ENCODE measurements around the gene SLC2A5.

The SLC2A5 gene

DNA sequence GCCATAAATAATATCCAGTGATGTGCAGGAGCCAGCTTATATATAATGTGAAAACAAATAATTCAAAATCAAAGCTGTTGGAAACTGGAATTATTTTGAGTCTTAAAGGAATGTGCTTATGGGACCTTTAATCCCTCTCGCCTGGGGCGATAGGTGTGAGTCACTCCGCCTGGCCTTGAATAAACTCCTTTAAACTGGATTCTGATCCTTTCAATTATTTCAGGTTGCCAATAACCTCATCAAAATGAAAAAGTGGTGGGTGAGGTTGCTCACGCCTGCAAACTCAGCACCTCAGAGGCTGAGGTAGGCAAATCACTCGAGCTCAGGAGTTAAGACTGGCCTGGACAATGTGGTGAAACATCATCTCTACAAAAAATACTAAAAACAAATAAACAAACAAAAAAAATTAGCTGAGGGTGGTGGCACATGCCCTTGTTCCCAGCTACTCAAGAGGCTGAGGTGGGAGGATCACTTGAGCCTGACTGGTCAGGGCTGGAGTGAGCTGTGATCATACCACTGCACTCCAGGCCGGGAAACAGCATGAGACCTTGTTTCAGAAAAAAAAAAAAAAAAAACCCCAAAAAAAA lies 11.4 kb upstream of the SLC2A5 start:
- TF ChIP-seq, protein P1, sequence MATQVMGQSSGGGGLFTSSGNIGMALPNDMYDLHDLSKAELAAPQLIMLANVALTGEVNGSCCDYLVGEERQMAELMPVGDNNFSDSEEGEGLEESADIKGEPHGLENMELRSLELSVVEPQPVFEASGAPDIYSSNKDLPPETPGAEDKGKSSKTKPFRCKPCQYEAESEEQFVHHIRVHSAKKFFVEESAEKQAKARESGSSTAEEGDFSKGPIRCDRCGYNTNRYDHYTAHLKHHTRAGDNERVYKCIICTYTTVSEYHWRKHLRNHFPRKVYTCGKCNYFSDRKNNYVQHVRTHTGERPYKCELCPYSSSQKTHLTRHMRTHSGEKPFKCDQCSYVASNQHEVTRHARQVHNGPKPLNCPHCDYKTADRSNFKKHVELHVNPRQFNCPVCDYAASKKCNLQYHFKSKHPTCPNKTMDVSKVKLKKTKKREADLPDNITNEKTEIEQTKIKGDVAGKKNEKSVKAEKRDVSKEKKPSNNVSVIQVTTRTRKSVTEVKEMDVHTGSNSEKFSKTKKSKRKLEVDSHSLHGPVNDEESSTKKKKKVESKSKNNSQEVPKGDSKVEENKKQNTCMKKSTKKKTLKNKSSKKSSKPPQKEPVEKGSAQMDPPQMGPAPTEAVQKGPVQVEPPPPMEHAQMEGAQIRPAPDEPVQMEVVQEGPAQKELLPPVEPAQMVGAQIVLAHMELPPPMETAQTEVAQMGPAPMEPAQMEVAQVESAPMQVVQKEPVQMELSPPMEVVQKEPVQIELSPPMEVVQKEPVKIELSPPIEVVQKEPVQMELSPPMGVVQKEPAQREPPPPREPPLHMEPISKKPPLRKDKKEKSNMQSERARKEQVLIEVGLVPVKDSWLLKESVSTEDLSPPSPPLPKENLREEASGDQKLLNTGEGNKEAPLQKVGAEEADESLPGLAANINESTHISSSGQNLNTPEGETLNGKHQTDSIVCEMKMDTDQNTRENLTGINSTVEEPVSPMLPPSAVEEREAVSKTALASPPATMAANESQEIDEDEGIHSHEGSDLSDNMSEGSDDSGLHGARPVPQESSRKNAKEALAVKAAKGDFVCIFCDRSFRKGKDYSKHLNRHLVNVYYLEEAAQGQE (IDR thresholded peaks at IDR 0.05; ENCODE audit: insufficient read depth in 1 of 2, low read depth in 2 of 2, low read length in 2 of 2), result no peak

DNA sequence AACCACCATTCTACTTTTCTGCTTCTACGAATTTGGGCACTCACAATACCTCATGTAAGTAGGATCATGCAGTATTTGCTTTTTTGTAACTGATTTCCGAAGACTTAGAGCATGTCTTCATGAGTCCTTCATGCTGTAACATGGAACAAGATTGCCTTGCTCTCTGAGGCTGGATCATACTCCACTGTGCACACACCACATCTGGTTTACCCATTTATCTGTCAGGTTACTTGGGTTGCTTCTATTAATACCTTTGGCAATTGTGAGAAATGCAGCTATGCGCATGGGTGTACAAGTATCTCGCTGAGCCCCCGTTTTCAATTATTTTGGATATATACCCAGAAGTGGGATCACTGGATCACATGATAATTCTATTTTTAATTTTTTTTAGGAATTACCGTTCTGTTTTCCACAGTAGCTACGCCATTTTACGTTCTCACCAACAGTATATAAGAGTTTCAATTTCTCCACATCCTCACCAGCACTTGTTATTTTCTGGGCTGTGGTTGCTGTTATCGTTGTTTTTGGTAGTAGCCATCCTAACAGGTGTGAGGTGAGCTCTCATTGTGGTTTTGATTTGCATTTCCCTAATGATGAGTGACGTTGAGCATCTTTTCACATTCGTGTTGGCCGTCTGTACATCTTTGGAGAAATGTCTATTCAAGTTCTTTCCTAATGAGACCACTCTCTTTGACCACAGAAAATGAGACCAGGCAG lies 10.7 kb upstream of the SLC2A5 start:
- TF ChIP-seq TAF1 (IDR thresholded peaks at IDR 0.05; ENCODE audit: borderline replicate concordance, insufficient read depth, low read length) (no peak), FOXP2 (optimal IDR thresholded peaks at IDR 0.05; ENCODE audit: borderline replicate concordance, extremely low read depth, extremely low read length, insufficient read depth) (no peak), POLR2AphosphoS5 (IDR thresholded peaks at IDR 0.05; ENCODE audit: low read depth, low read length) (no peak), SIN3A (IDR thresholded peaks at IDR 0.05; ENCODE audit: borderline replicate concordance, insufficient read depth, low read length) (no peak)
- TF ChIP-seq, protein P1 (IDR thresholded peaks at IDR 0.05; ENCODE audit: insufficient read depth in 1 of 2, low read depth in 2 of 2, low read length in 2 of 2), result no peak

DNA sequence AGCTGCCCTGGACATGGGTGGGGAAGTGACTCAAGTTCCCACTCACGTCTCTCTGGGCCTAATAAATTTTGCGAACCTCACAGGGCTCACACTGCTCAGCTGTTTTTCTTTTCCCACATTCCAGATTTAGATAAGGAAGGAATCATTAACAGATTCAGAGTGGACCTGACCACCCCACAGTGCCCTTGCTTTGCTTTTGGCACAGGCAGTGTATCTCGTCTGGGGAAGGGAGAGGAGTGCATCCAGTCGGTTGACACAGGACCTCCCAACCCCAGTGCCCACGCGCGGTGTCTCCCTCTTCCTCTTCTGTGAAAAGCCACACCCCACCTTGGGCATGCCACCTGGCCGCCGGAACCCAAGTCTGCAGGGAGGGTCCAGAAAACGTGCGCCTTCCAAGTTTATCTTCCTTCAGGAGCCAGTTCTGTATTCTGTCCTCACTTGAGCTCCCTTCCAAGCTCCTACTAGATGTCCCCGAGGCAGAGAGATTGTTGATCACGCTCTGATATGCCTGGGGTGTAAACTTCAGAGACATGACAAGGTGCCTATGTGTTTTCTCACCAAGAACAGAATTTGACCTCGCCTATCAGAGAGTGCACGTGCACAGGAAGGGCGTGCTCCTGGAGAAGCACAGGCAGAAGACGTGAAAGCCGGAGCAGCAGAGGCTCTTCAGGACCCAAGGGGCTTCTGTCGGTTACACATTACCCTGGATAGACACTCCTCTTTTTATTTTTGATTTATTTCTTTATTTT lies 9.5 kb upstream of the SLC2A5 start:
- TF ChIP-seq, protein P1 (IDR thresholded peaks at IDR 0.05; ENCODE audit: insufficient read depth in 1 of 2, low read depth in 2 of 2, low read length in 2 of 2), result no peak
- no peak for TF ChIP-seq TAF1 (IDR thresholded peaks at IDR 0.05; ENCODE audit: borderline replicate concordance, insufficient read depth, low read length)
- TF ChIP-seq FOXP2 (optimal IDR thresholded peaks at IDR 0.05; ENCODE audit: borderline replicate concordance, extremely low read depth, extremely low read length, insufficient read depth), result no peak
- TF ChIP-seq SIN3A (IDR thresholded peaks at IDR 0.05; ENCODE audit: borderline replicate concordance, insufficient read depth, low read length), result no peak
- TF ChIP-seq POLR2AphosphoS5 (IDR thresholded peaks at IDR 0.05; ENCODE audit: low read depth, low read length), result no peak

DNA sequence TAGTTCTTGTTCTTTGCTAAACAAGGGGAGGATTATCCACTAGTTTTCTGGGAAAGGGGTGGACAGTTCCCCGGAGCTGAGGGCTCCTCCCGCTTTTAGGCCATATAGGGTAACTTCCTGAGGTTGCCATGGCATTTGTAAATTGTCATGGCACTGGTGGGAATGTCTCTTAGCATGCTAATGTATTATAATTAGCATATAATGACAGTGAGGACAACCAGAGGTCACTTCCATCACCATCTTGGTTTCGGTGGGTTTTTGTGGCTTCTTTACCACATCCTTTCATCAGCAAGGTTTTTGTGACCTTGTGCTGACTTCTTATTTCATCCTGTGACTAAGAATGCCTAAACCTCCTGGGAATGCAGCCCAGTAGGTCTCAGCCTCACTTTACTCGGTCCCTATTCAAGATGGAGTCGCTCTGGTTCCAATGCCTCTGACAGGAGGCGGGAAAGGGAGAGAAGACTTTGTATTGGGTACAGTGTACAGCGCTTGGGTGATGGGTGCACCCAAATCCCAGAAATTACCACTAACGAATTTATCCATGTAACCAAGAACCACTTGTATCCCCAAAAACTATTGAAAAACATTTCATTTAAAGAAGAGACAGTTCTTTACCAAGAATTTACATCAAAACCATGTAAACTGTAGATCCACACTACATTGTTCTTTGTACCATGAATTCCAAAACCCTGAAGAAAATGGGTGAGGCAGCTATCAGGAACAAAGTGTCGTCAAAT lies 8.7 kb upstream of the SLC2A5 start:
- no peak for TF ChIP-seq TAF1 (IDR thresholded peaks at IDR 0.05; ENCODE audit: borderline replicate concordance, insufficient read depth, low read length)

DNA sequence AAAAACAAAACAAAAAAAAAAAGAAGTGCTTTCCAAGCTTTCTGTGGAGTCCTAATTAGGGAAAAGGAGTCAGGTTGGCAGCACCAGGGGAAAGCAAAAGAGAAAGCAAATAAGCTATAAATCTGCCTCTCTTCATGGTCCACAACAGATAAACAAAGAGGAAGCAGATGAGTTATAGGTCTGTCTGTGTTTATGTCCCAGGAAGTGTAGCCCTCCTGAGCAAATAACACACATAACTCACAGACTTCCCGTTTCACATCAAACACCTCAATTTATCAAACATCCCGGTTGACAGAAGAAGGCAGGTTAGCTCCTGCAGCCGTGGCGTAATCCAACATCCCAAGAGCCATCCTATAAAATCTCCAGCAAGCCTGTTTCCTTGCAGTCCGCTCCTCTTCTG lies 5.6 kb upstream of the SLC2A5 start:
- TF ChIP-seq TAF1 (IDR thresholded peaks at IDR 0.05; ENCODE audit: borderline replicate concordance, insufficient read depth, low read length) (no peak), SIN3A (IDR thresholded peaks at IDR 0.05; ENCODE audit: borderline replicate concordance, insufficient read depth, low read length) (no peak), FOXP2 (optimal IDR thresholded peaks at IDR 0.05; ENCODE audit: borderline replicate concordance, extremely low read depth, extremely low read length, insufficient read depth) (no peak), POLR2AphosphoS5 (IDR thresholded peaks at IDR 0.05; ENCODE audit: low read depth, low read length) (no peak)
- TF ChIP-seq, protein P1 (IDR thresholded peaks at IDR 0.05; ENCODE audit: insufficient read depth in 1 of 2, low read depth in 2 of 2, low read length in 2 of 2), result no peak

Data from PFSK-1 (cell line).